Gastrocnemius medialis (tissue), 4 donors: ENCODE measurements around the gene SLC22A6. TPM values are rescaled to one million over a fixed set of nuclear protein-coding genes. Genes with fewer than 3 reads are reported as not detected.

ENCODE experiments used
- ATAC-seq, 2 donors: fragments of 150-250 bp; one replicate each; pipeline ENCODE4 v1.9.1; 2016
- DNase-seq, 2 donors: peaks; one replicate each; pipeline ENCODE4 v3.0.0-alpha.2; 2019
- H3K27ac ChIP-seq, 4 donors: fragments of 200-600 bp; sonication (generic); 1 replicate in 1 of 4; 2 replicates in 3 of 4; pipeline ENCODE4 v1.5.1; 2016 to 2018; ENCODE audit warnings: mild to moderate bottlenecking in 2 of 4, moderate library complexity in 1 of 4
- H3K27me3 ChIP-seq, 3 donors: fragments of 200-600 bp; sonication (generic) in 2 of 3; 1 replicate in 1 of 3; 2 replicates in 2 of 3; pipeline versions ENCODE4 v1.5.1 to v1.6.0; 2016 to 2019; ENCODE audit warnings: mild to moderate bottlenecking in 1 of 3, moderate library complexity in 1 of 3
- H3K36me3 ChIP-seq, 2 donors: fragments of 200-600 bp; sonication (generic) in 1 of 2; one replicate each; pipeline ENCODE4 v1.5.1; 2017 to 2018
- H3K4me1 ChIP-seq, 2 donors: fragments of 200-600 bp; sonication (generic) in 1 of 2; one replicate each; pipeline ENCODE4 v1.5.1; 2016 to 2017; ENCODE audit warnings: mild to moderate bottlenecking in 2 of 2
- H3K4me3 ChIP-seq, 4 donors: fragments of 200-600 bp; sonication (generic) in 3 of 4; 1 replicate in 1 of 4; 2 replicates in 3 of 4; pipeline ENCODE4 v1.5.1; 2016 to 2019; ENCODE audit warnings: mild to moderate bottlenecking in 2 of 4
- H3K9me3 ChIP-seq, 3 donors: fragments of 200-600 bp; sonication (generic) in 2 of 3; 1 replicate in 1 of 3; 2 replicates in 2 of 3; pipeline ENCODE4 v1.5.1; 2016 to 2019
- POLR2A ChIP-seq, 2 donors: fragments of 450-650 bp; IDR thresholded peaks; one replicate each; pipeline ENCODE4 v1.6.1; 2017; ENCODE audit warnings: antibody characterized with exemption in 2 of 2, mild to moderate bottlenecking in 2 of 2, moderate library complexity in 2 of 2
- in situ Hi-C, 4 donors: fragments of 200-750 bp; cut with MboI; loops; one replicate each; pipeline versions ENCODE4 v1.15.0 to v1.8.0; 2017; ENCODE audit warnings: low sequenced_read_pairs in 4 of 4
- intact Hi-C: fragments of 100-400 bp; cut with DNase I; formaldehyde crosslinking; loops from one replicate; pipeline ENCODE4 v1.15.1; 2023; ENCODE audit warnings: low total_unique reads
- total RNA-seq, 4 donors: library from RNA; depleted of rRNA; stranded (reverse); fragments of >200 nt; gene quantifications; one replicate each; pipeline versions ENCODE4 v1.1.0 to v1.2.3, GENCODE V29; 2016
- TF ChIP-seq, protein P1 (sequence below), 5 experiments: fragments of 450-650 bp in 3 of 5; fragments of 200-600 bp in 2 of 5; sonication (generic) in 2 of 5; IDR thresholded peaks in 4 of 5; conservative IDR thresholded peaks in 1 of 5; 1 replicate in 4 of 5; 2 replicates in 1 of 5; pipeline ENCODE4 v1.5.1; 2016 to 2019; ENCODE audit warnings: antibody characterized with exemption in 5 of 5, mild to moderate bottlenecking in 3 of 5, moderate library complexity in 3 of 5

SLC22A6 gene
- total RNA-seq, 4 donors from 2014 or later = not detected

GRCh38 chr11:62959422-62959980 is 25.3 kb downstream of the SLC22A6 start:
- Histone ChIP-seq H3K4me1 (peaks cover 9 to 10% of the 10 kb centered on the region in 2 donors), H3K27me3 (no peaks in the 10 kb centered on the region), H3K36me3 (no peaks in the 10 kb centered on the region), H3K27ac (no peak overlapping the region), H3K9me3 (no peaks in the 10 kb centered on the region), H3K4me3 (no peak overlapping the region)
- ATAC-seq (no peak), DNase-seq (no peak)
- intact Hi-C loops (no loop called here), in situ Hi-C loops (no loop called here)
- TF ChIP-seq POLR2A (IDR thresholded peaks at IDR 0.05) = no peak
- TF ChIP-seq, protein P1, sequence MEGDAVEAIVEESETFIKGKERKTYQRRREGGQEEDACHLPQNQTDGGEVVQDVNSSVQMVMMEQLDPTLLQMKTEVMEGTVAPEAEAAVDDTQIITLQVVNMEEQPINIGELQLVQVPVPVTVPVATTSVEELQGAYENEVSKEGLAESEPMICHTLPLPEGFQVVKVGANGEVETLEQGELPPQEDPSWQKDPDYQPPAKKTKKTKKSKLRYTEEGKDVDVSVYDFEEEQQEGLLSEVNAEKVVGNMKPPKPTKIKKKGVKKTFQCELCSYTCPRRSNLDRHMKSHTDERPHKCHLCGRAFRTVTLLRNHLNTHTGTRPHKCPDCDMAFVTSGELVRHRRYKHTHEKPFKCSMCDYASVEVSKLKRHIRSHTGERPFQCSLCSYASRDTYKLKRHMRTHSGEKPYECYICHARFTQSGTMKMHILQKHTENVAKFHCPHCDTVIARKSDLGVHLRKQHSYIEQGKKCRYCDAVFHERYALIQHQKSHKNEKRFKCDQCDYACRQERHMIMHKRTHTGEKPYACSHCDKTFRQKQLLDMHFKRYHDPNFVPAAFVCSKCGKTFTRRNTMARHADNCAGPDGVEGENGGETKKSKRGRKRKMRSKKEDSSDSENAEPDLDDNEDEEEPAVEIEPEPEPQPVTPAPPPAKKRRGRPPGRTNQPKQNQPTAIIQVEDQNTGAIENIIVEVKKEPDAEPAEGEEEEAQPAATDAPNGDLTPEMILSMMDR (IDR thresholded peaks at IDR 0.05 in 4 of 5, conservative IDR thresholded peaks at IDR 0.05 in 1 of 5) = no peak

DNA sequence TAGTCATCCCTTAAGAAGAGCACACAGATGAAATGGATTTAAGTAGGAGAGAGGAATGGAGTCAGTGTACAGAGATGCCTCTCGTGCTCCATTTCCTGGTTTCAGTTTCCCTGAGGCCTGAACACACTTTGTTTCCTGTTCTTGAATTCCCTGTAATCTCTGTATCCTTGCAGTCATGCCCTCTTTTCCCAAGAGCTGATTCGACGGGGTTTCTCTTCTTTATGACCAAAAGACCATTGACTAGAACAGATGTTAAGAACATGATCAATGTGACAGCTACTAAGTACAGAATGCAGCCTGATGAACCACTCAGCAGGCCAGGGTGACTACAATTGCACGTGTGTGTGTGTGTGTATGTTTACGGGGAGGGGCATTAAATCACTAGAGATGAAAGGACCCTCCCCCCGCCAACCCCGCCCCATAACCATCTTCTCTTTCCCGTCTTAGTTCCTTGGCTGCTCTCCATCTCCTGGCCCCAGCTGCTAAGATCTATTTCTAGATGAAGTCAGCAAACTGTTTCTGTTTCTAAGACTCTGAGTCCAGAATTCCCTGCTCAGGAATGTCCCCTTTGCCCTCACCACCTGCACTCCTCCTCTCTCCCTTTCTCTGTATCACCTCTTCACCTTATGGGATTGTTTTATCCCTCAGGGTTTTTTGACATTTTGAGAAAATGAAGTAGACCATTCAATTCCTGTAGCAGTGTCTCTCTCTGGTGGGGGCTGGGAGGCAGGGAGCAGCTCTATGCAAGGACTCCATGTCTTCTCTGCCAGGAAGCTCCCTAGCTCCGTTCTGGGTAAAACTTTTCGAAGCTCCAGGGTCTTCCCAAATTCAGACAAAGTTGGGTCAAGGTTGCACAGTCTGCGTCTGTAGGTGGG is 26.0 kb downstream of the SLC22A6 start:
- intact Hi-C loops = no loop called here
- ATAC-seq (no peak), DNase-seq (no peak)
- TF ChIP-seq POLR2A (IDR thresholded peaks at IDR 0.05) = no peak
- TF ChIP-seq, protein P1 (IDR thresholded peaks at IDR 0.05 in 4 of 5, conservative IDR thresholded peaks at IDR 0.05 in 1 of 5) = no peak
- Histone ChIP-seq H3K27ac (no peak overlapping the region), H3K4me3 (no peak overlapping the region), H3K4me1 (peaks cover 9 to 10% of the 10 kb centered on the region in 2 donors), H3K27me3 (no peaks in the 10 kb centered on the region), H3K9me3 (no peaks in the 10 kb centered on the region), H3K36me3 (no peaks in the 10 kb centered on the region)
- in situ Hi-C loops = no loop called here

DNA sequence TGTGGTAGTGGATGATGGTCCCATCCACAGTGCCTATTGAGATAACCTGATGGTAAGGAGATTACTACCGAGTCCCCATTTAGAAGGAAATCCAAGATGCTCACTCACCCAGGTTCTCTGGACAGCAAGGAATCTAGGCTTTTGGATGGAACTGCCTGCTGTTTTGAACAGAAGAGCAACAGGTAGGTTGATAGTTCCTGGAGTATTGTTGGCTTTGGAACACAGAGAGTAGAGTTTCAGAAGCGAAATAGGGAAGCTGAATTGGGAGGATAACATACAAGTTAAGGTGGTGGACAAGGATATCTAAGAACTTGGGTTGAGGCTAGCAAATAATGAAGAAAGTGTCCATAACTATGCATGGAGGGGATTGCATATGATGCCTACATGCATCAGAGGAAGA is 27.6 kb downstream of the SLC22A6 start:
- in situ Hi-C loops = no loop called here
- no peak overlapping the region for H3K4me3 ChIP-seq
- H3K36me3 ChIP-seq = no peaks in the 10 kb centered on the region
- intact Hi-C loops = no loop called here
- H3K4me1 ChIP-seq = peaks cover 9 to 10% of the 10 kb centered on the region in 2 donors
- no peak for DNase-seq
- no peaks in the 10 kb centered on the region for H3K9me3 ChIP-seq
- no peak overlapping the region for H3K27ac ChIP-seq
- no peaks in the 10 kb centered on the region for H3K27me3 ChIP-seq
- TF ChIP-seq, protein P1 (IDR thresholded peaks at IDR 0.05 in 4 of 5, conservative IDR thresholded peaks at IDR 0.05 in 1 of 5) = no peak
- TF ChIP-seq POLR2A (IDR thresholded peaks at IDR 0.05) = no peak
- no peak for ATAC-seq

DNA sequence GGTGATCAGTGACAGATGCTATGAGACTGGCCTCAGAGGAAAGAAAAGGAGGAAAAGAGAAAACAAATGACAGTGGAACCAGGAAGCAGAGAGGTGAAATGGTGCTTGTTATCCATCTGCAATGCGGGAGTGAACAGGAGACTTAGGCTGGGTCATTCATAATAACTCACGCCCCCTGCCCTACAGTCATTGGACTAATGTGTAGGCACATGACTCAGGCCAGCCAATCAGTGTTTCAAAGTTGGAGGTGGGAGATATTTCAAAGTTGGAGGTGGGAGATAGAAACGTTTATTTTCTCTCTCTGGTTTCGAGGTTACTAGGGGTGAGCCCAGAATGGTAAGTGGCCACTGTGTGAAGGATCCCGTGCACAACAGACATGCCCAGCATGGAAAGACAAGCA is 30.3 kb downstream of the SLC22A6 start:
- TF ChIP-seq, protein P1 (IDR thresholded peaks at IDR 0.05 in 4 of 5, conservative IDR thresholded peaks at IDR 0.05 in 1 of 5) = no peak
- TF ChIP-seq POLR2A (IDR thresholded peaks at IDR 0.05) = no peak
- ATAC-seq = no peak
- in situ Hi-C loops = no loop called here

More for the DNA sequence above, 30.3 kb downstream of the SLC22A6 start:
- no peaks in the 10 kb centered on the region for H3K9me3 ChIP-seq
- intact Hi-C loops = no loop called here
- H3K4me3 ChIP-seq = no peak overlapping the region
- peaks cover 7% of the 10 kb centered on the region in 2 donors for H3K4me1 ChIP-seq
- no peak for DNase-seq
- no peaks in the 10 kb centered on the region for H3K36me3 ChIP-seq
- no peaks in the 10 kb centered on the region for H3K27me3 ChIP-seq
- H3K27ac ChIP-seq = no peak overlapping the region
